LNCaP clone FGC (cell line): Measurements from ENCODE around the gene CHRNE.
"Not testable (repeated sequence)": the region's sequence is repeated elsewhere in the genome, so short reads cannot be mapped to it uniquely, and the experiment has no call there.

ENCODE experiments used
- DNase-seq: peaks from one replicate; pipeline ENCODE4 v3.0.0-alpha.2; 2011; ENCODE audit warnings: low read depth
- H3K4me3 ChIP-seq: 2 replicates; pipeline ENCODE4 v1.5.1; 2011; ENCODE audit warnings: mild to moderate bottlenecking, low read depth, low read length, control low read depth
- CTCF ChIP-seq: IDR thresholded peaks from 2 replicates; pipeline ENCODE4 v1.5.1; 2012; ENCODE audit warnings: mild to moderate bottlenecking; ENCODE audit not compliant: control insufficient read depth, insufficient read depth; ENCODE audit errors: extremely low read depth

Gene CHRNE

GRCh38 chr17:4858068-4858881, 44.6 kb downstream of the CHRNE start:
- H3K4me3 ChIP-seq: no peak overlapping the region
- TF ChIP-seq CTCF: no peak
- no peak for DNase-seq

- not testable (repeated sequence) for H3K4me3 ChIP-seq, DNase-seq
Measured at GRCh38 chr17:4857347-4857746, 45.6 kb downstream of the CHRNE start.

- no peak for TF ChIP-seq CTCF
- no peak for DNase-seq
- H3K4me3 ChIP-seq: no peak overlapping the region
Measured at GRCh38 chr17:4856937-4857314, 46.0 kb downstream of the CHRNE start.

GRCh38 chr17:4856271-4856936, 46.5 kb downstream of the CHRNE start:
- no peak for TF ChIP-seq CTCF
- H3K4me3 ChIP-seq: no peak overlapping the region
- no peak for DNase-seq

- no peak for DNase-seq
- no peak overlapping the region for H3K4me3 ChIP-seq
Measured at GRCh38 chr17:4854111-4854681, 48.7 kb downstream of the CHRNE start.

GRCh38 chr17:4853208-4853671, 49.7 kb downstream of the CHRNE start:
- no peak for TF ChIP-seq CTCF
- no peak overlapping the region for H3K4me3 ChIP-seq

More at GRCh38 chr17:4854111-4854681, 48.7 kb downstream of the CHRNE start:
- no peak for TF ChIP-seq CTCF

GRCh38 chr17:4852567-4853207, 50.2 kb downstream of the CHRNE start:
- no peak for TF ChIP-seq CTCF
- no peak overlapping the region for H3K4me3 ChIP-seq
- no peak for DNase-seq

More at GRCh38 chr17:4853208-4853671, 49.7 kb downstream of the CHRNE start:
- no peak for DNase-seq
